GM10266 (cell line): ENCODE data around the gene CD58.

ENCODE experiments used
- DNase-seq: peaks from one replicate; pipeline ENCODE4 v3.0.0; 2012; ENCODE audit errors: extremely low spot score
- TF ChIP-seq, protein P1 (sequence below): IDR thresholded peaks from 2 replicates; pipeline ENCODE4 v1.5.1; 2012; ENCODE audit warnings: mild to moderate bottlenecking, low read depth; ENCODE audit not compliant: control insufficient read depth, insufficient read depth; ENCODE audit errors: missing control alignments

CD58 gene

GRCh38 chr1:116488071-116488470 lies 82.8 kb downstream of the CD58 start:
- DNase-seq = no peak
- TF ChIP-seq, protein P1, sequence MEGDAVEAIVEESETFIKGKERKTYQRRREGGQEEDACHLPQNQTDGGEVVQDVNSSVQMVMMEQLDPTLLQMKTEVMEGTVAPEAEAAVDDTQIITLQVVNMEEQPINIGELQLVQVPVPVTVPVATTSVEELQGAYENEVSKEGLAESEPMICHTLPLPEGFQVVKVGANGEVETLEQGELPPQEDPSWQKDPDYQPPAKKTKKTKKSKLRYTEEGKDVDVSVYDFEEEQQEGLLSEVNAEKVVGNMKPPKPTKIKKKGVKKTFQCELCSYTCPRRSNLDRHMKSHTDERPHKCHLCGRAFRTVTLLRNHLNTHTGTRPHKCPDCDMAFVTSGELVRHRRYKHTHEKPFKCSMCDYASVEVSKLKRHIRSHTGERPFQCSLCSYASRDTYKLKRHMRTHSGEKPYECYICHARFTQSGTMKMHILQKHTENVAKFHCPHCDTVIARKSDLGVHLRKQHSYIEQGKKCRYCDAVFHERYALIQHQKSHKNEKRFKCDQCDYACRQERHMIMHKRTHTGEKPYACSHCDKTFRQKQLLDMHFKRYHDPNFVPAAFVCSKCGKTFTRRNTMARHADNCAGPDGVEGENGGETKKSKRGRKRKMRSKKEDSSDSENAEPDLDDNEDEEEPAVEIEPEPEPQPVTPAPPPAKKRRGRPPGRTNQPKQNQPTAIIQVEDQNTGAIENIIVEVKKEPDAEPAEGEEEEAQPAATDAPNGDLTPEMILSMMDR = no peak

- DNase-seq = no peak
- TF ChIP-seq, protein P1 = no peak
Observed at GRCh38 chr1:116487583-116487982, 83.2 kb downstream of the CD58 start.

DNA sequence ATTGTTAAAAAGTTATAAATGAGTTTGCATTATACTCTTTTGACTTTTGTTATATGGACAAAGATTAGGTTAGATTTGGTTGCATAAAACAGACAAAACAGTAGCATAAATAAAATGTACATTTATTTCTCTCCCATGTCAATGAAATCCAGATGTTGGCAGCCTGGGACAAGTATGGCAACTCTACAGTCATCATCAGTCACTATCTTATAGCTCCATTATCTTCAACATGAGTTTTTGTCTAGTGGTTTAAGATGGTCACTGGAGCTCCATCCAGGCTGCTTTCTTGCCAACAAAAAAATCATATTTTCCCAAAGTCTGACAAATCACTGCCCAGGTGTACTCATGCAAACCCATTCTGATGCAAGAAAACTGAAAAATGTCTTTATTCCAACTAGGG lies 83.8 kb downstream of the CD58 start:
- TF ChIP-seq, protein P1 = no peak
- no peak for DNase-seq

DNA sequence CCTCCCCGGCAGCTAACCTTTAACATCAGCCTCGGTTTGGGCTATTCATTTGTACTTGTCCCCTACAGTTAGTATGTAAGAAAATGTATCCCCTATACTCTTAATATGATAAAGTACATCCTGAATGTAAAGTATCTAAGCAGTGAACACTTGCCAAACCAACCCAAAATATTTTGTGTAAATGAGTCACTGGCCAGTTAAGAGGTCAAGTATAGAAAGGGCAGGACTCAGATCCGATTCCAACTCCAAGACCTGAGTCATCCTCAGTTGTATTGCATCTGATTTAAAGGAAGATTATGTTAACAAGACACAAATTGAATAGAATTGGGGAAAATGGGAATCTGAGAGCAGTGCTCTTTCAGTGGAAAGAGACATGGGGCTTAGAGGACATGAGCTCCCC lies 84.4 kb downstream of the CD58 start:
- DNase-seq = no peak
- TF ChIP-seq, protein P1 = no peak

- DNase-seq = no peak
- TF ChIP-seq, protein P1 = no peak
Observed at GRCh38 chr1:116485976-116486375, 84.8 kb downstream of the CD58 start.

- peak; percentile 74 for DNase-seq
Observed at GRCh38 chr1:116485071-116485735, 85.6 kb downstream of the CD58 start.

More at GRCh38 chr1:116485071-116485735, 85.6 kb downstream of the CD58 start:
- TF ChIP-seq, protein P1 = peak; percentile 97
